BE2C (cell line): ENCODE measurements around the gene TPRA1.
A peak's percentile ranks its signal among the peaks of the same experiment; 100 is the strongest.

Source experiments
- DNase-seq: peaks from one replicate; pipeline ENCODE4 v3.0.0-alpha.2; 2020
- H3K27me3 ChIP-seq: fragments of 250-450 bp; sonication (Bioruptor Pico); 2 replicates; pipeline ENCODE4 v1.5.1; 2020; ENCODE audit warnings: mild to moderate bottlenecking
- H3K36me3 ChIP-seq: fragments of 250-450 bp; sonication (Bioruptor Pico); 2 replicates; pipeline ENCODE4 v1.5.1; 2020; ENCODE audit warnings: mild to moderate bottlenecking
- H3K4me1 ChIP-seq: fragments of 250-450 bp; sonication (Bioruptor Pico); 2 replicates; pipeline ENCODE4 v1.5.1; 2020
- H3K4me3 ChIP-seq: 2 replicates; pipeline ENCODE4 v1.5.1; 2011; ENCODE audit warnings: low read depth, low read length
- H3K9me3 ChIP-seq: fragments of 250-450 bp; sonication (Bioruptor Pico); 2 replicates; pipeline ENCODE4 v1.5.1; 2020
- TF ChIP-seq, protein P1 (sequence below): IDR thresholded peaks from 2 replicates; pipeline ENCODE4 v1.5.1; 2012; ENCODE audit warnings: mild to moderate bottlenecking, low read depth, low read length

TPRA1 gene

DNA sequence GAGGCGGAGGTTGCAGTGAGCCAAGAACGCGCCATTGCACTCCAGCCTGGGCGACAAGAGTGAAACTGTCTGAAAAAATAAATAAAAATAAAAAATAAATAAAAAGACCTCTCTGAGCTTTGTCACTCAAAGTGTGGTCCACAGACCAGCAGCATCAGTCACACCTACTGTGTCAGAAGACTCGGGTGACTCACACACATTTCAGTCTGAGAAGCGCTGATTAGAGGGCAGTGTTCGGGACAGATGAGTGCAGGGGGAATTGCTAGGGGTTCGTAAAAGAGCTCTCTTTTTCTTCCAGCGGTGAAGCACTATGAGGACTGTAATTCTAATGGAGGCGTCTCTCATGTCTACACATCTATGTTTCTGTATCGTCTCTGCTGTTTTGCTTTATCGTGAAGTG is 44.1 kb upstream of the TPRA1 start:
- no peak for DNase-seq
- peaks cover 8% of the 10 kb centered on the region; the same call in 1 of the 2 replicates for H3K36me3 ChIP-seq

GRCh38 chr3:127632035-127632820 is 41.7 kb upstream of the TPRA1 start:
- H3K4me3 ChIP-seq = no peak overlapping the region; the same call in 1 of the 2 replicates
- TF ChIP-seq, protein P1, sequence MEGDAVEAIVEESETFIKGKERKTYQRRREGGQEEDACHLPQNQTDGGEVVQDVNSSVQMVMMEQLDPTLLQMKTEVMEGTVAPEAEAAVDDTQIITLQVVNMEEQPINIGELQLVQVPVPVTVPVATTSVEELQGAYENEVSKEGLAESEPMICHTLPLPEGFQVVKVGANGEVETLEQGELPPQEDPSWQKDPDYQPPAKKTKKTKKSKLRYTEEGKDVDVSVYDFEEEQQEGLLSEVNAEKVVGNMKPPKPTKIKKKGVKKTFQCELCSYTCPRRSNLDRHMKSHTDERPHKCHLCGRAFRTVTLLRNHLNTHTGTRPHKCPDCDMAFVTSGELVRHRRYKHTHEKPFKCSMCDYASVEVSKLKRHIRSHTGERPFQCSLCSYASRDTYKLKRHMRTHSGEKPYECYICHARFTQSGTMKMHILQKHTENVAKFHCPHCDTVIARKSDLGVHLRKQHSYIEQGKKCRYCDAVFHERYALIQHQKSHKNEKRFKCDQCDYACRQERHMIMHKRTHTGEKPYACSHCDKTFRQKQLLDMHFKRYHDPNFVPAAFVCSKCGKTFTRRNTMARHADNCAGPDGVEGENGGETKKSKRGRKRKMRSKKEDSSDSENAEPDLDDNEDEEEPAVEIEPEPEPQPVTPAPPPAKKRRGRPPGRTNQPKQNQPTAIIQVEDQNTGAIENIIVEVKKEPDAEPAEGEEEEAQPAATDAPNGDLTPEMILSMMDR = peak; percentile 33

More for the DNA sequence above, 44.1 kb upstream of the TPRA1 start:
- Histone ChIP-seq H3K27me3 (0 out of 2 replicates have a peak, but pooled peaks cover under 1% of the 10 kb centered on the region), H3K4me3 (no peak overlapping the region), H3K9me3 (no peaks in the 10 kb centered on the region; the same call in 1 of the 2 replicates), H3K4me1 (peaks cover 26% of the 10 kb centered on the region)
- TF ChIP-seq, protein P1 = no peak

GRCh38 chr3:127630811-127631714 is 40.5 kb upstream of the TPRA1 start:
- TF ChIP-seq, protein P1 = no peak
- Histone ChIP-seq H3K9me3 (peaks cover 10% of the 10 kb centered on the region), H3K4me3 (peak overlapping the region; percentile 69), H3K27me3 (peaks cover 9% of the 10 kb centered on the region), H3K36me3 (peaks cover 4% of the 10 kb centered on the region; the same call in 1 of the 2 replicates), H3K4me1 (peaks cover 20% of the 10 kb centered on the region)
- DNase-seq = no peak

More at GRCh38 chr3:127632035-127632820, 41.7 kb upstream of the TPRA1 start:
- H3K4me1 ChIP-seq = peaks cover 20% of the 10 kb centered on the region
- peaks cover 9% of the 10 kb centered on the region for H3K27me3 ChIP-seq
- peak; percentile 54 for DNase-seq
- peaks cover 4% of the 10 kb centered on the region; the same call in 1 of the 2 replicates for H3K36me3 ChIP-seq
- H3K9me3 ChIP-seq = peaks cover 10% of the 10 kb centered on the region

GRCh38 chr3:127629467-127630403 is 39.2 kb upstream of the TPRA1 start:
- peak; percentile 30 for DNase-seq
- TF ChIP-seq, protein P1 = no peak
- Histone ChIP-seq H3K9me3 (peaks cover 10% of the 10 kb centered on the region), H3K27me3 (peaks cover 9% of the 10 kb centered on the region), H3K4me3 (peak overlapping the region; percentile 69), H3K36me3 (peaks cover 4% of the 10 kb centered on the region; the same call in 1 of the 2 replicates), H3K4me1 (peaks cover 20% of the 10 kb centered on the region)

DNA sequence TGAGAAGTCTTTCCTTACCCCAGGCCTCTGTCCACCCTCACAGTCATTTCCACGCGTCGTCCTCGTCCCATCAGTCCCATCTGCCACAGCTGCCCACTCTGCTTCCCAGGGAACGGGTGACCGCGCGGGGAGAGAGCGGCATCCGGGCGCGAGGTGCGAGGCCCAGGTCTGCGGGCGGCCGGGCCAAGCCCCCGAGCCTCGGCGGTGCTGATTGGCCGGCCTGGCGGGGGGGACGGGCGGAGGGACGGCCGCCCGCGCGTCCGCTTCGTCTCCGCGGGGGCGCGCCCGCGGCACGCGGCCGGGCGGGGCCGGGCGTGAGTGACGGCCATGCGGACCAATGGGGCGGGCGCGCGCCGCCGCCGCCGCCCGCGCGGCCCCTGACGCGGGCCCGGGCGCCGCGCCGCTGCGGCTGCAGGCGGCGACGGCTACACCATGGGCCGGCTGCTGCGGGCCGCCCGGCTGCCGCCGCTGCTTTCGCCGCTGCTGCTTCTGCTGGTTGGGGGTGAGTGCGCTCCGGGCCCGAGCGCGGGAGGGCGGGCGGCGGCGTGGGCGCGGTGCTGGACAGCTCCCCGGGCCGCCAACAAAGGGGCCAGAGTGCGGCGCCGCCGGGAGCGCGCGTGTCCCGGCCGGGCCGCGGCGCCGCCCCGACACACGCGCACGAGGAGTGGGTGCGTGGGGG is 38.4 kb upstream of the TPRA1 start, which contains the start of gene PODXL2:
TSS of gene PODXL2 (plus strand) at position 398 of the 679 bp plus-strand sequence. CDS start at position 433, 35 bp downstream.
- H3K4me1 ChIP-seq = peaks cover 20% of the 10 kb centered on the region
- DNase-seq = peak; percentile 80
- peaks cover 9% of the 10 kb centered on the region for H3K27me3 ChIP-seq
- peak within 1 kb of the TSS; percentile 69 for H3K4me3 ChIP-seq
- H3K36me3 ChIP-seq = peaks cover 4% of the 10 kb centered on the region; the same call in 1 of the 2 replicates
- peaks cover 10% of the 10 kb centered on the region for H3K9me3 ChIP-seq
- TF ChIP-seq, protein P1 = no peak
